Dedifferentiated amniotic fluid mesenchymal stem cell (primary cell): ENCODE data around the gene PRR15L.
A peak's percentile ranks its signal among the peaks of the same experiment; 100 is the strongest.
"Not testable (repeated sequence)": the region's sequence is repeated elsewhere in the genome, so short reads cannot be mapped to it uniquely, and the experiment has no call there.

Experiments
- DNase-seq: peaks from one replicate; pipeline ENCODE4 v3.0.0-alpha.2; 2016; ENCODE audit errors: extremely low spot score

PRR15L gene

GRCh38 chr17:47935468-47935867, 22.2 kb downstream of the PRR15L start:
- DNase-seq, result not testable (repeated sequence)

GRCh38 chr17:47934856-47935255, 22.8 kb downstream of the PRR15L start:
- DNase-seq, result no peak

- DNase-seq, result no peak
These were observed 25.8 kb downstream of the PRR15L start for GRCh38 chr17:47931848-47932247.

GRCh38 chr17:47929218-47930000, 28.3 kb downstream of the PRR15L start:
- DNase-seq, result no peak

GRCh38 chr17:47928415-47928814, 29.3 kb downstream of the PRR15L start:
- DNase-seq, result no peak

- no peak for DNase-seq
These were observed 29.8 kb downstream of the PRR15L start for GRCh38 chr17:47927821-47928400.

- DNase-seq, result no peak
These were observed 32.0 kb downstream of the PRR15L start for GRCh38 chr17:47925678-47925988.

- no peak for DNase-seq
These were observed 32.7 kb downstream of the PRR15L start for GRCh38 chr17:47924785-47925677.

- DNase-seq, result not testable (repeated sequence)
These were observed 37.8 kb downstream of the PRR15L start for GRCh38 chr17:47919889-47920288.

GRCh38 chr17:47918991-47919390, 38.7 kb downstream of the PRR15L start:
- DNase-seq, result no peak

- no peak for DNase-seq
These were observed 39.7 kb downstream of the PRR15L start for GRCh38 chr17:47918006-47918405.

- DNase-seq, result no peak
These were observed 40.1 kb downstream of the PRR15L start for GRCh38 chr17:47917581-47917980.

GRCh38 chr17:47916489-47917208, 41.0 kb downstream of the PRR15L start:
- no peak for DNase-seq

GRCh38 chr17:47915776-47916398, 41.8 kb downstream of the PRR15L start:
- DNase-seq, result no peak

GRCh38 chr17:47914306-47914948, 43.3 kb downstream of the PRR15L start:
- no peak for DNase-seq

- DNase-seq, result no peak
These were observed 44.6 kb downstream of the PRR15L start for GRCh38 chr17:47913050-47913449.

- no peak for DNase-seq
These were observed 49.6 kb downstream of the PRR15L start for GRCh38 chr17:47907932-47908562.

- DNase-seq, result no peak
These were observed 51.2 kb downstream of the PRR15L start for GRCh38 chr17:47906443-47906842.

GRCh38 chr17:47905221-47905733, 52.4 kb downstream of the PRR15L start:
- peak; percentile 83 for DNase-seq

- DNase-seq, result no peak
These were observed 55.5 kb downstream of the PRR15L start for GRCh38 chr17:47902039-47902744.
